HuH-7 (cell line): ENCODE measurements around the gene LIF.

Experiments used
- DNase-seq: peaks from one replicate; pipeline ENCODE4 v3.0.0; 2011; ENCODE audit warnings: low spot score

LIF gene

DNA sequence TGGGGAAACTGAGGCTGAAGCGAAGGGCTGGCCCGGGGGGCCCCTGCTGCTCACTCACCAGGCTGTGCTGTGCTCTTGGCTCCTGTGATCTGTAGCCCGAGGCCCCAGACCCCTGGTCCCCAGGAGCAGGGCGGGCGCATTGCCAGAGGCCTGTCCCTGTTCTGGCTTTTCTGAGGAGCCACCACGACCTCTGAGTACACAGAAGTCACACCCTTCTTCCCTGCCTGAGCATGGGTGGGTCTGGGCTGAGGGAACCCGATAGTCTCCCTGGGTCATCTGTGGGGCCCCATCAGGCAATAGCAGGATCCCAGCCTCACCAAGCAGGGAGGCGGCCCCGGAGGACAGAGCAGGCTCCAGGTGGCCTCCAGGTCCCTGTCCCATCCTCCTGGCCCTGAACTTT is 37.6 kb upstream of the LIF start:
- no peak for DNase-seq

DNA sequence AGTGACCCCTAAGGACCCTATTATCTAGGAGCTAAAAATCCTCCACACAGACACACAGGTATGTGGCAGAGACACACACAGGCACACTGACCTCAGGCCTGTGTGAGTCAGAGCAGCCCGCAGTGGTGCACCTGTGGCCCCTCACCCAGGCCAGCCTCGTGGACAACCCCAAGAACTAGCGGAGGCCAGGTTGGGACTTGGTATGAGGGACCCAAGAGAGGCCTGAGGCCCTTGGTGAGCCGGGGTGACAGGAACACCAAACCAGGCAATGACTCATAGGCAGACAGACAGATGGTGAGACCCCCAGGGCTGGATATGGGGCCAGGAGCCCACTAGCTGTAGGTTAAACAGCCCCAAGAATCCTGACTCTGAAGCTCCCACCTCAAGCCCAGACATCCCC is 36.8 kb upstream of the LIF start:
- DNase-seq, result no peak

DNA sequence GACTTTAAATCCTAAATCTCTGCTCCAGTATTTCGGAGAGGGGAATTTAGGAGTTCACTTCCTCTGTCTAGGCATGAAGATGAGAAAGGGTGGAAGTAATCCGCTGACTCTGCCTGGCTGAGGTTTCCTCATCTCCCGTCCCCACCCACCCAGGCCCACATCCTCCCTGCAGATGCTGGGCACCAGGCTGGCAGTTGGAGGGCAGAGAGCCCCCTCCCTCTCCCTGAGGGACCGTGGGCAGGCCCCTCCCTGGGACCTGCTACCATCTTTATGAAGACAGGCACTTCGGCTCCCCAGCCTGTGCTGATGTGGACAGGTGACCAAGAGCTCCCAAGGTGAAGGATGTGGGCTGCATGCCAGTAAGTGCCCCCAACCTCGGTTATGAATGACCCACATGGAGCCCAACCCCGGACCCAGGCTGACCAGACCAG is 36.1 kb upstream of the LIF start:
- DNase-seq, result no peak

DNA sequence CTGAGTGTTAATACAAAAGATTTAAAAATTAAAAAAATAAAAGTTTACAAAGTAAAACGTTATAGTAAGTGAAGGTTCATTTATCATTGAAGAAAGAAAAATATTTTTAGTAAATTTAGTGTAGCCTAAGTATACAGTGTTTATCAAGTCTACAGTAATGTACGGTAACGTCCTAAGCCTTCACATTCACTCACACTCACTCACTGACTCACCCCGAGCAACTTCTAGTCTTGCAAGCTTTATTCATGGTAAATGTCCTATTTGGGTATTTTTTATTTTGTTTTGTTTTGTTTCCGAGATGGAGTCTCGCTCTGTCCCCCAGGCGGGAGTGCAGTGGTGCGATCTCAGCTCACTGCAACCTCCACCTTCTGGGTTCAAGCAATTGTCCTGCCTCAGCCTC is 33.9 kb upstream of the LIF start:
- no peak for DNase-seq

DNA sequence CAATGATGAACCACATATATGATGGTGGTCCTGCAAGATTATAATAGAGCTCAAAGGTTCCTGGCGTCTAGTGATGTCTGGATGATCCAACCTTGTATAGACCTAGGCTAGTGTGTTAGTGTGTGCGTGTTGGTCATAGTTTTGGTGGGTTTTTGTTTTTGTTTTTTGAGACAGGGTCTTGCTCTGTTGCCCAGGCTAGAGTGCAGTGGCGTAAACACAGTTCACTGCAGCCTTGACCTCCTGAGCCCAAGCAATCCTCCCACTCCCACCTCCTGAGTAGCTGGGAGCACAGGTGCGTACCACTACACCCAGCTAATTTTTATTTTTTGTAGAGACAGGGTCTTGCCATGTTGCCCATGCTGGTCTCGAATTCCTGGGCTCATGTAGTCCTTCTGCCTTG is 33.4 kb upstream of the LIF start:
- DNase-seq, result no peak

DNA sequence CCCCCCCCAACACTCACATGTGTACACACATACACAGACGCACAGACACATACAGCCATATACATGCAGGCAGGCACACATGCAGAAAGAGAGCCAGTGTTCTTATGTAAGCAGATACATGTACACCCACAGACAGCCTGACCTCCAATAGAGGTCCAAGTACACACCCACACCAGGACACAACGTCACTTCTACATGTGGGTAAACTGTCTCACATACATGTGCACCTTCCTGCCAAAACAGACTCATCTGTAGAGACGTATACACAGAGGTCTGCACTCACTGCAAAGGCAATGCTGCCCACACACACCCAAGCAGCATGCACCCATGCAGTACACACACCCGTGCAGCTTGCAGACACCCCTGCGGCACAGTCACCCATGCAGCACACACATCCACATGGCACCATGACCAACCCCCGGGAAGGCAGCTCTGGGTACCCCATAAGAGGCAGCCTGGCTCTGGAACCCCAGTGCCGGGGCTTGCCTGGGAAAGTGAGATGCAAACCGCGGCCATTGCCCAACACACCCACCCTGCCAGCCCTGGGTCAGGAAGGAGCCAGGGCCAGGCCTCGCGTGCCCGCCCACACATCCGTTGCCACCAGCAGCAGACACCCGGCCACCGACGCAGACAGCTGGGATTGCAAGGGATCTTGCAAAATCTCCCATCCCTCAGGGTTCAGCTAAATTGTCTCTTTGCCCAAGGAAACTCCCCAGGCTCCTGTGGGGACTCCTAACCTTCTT is 32.7 kb upstream of the LIF start:
- DNase-seq, result no peak

DNA sequence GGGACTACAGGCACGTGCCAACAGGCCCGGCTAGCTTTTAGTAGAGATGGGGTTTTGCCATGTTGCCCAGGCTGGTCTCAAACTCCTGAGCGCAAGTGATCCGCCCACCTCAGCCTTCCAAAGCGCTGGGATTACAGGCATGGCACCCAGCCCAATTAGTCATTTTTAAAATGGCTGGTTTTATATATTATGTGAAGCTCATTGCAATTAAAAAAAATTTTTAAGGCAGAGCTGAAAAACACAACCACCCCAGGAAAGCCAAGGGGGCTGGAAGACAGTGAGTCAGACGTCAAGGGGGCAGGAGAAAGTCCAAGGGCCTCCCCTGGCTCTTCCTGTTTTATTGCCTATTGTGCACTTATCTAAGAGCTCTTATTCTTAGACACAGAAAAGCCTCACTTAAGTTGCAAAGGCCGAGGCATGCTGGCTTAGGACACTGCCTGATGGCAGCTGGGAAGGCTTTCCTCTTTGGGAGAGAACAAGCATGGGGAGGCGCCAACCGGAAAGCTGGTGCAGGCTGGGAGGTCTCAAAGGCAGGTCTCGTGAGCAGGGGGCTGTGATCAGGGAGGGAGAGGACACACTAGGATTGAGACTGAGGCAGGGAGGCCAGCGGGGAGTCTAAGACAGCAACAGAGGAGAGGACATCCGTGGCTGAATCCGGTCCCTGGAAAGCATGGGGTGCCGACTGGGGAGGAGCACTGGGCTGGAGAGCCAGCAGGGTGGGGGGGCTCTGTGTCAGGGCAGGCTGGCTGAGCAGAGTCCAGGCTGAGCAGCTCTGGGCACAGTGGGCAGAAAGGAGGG is 31.2 kb upstream of the LIF start:
- no peak for DNase-seq

DNA sequence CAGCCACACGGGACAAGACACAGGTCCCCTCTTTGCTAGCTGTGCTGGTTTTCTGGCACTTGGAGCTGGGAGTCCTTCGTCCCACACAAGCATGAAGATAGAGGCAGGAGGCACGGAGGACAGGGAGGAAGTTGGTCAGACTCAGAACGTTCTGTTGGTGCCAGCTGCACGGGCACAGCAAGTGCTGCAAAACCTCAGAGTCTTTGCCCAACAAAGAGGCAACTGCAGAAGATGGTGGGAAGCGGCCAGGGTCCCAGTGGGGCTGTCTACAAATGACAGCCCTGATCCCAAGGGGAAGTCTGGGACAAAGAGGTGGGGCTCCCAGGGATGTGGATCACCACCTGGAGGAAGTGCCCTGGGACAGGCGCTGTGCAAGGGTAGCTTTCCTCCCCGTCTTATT is 29.5 kb upstream of the LIF start:
- no peak for DNase-seq

DNA sequence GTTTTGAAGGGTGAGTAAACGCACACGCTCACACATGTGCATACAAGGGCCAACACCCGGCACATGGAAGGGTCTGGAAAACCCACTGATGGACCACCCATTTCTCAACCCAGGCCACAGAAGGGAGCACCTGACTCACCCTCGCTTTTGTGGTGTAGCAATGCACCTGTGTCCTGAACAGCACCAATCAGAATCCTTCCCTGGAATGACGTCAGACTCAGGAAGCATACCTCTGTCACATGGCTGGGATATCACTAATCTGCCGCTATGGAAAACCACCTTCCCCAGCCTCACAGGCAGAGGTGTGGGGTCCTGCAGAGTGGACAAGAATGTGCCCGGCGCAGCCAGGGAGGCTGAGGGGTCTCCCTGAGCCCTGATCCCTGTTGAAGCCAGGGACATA is 29.1 kb upstream of the LIF start:
- DNase-seq, result no peak

DNA sequence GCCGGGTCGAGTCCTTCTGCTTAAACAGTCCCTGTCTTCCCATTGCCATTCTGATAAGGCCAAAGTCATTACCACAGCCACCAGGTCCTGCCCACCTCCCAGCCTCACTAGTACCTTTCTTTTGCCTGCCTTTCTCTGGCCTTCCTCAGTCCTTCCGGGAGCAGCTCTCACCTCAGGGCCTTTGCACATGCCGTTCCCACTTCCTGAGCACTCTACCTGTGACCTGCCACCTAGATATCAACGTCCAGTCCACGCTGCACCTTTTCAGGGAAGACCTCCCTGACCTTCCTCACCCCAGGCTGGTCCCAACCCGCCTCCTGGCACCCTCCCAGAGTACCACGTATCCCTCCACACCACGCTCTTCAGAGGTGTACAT is 27.9 kb upstream of the LIF start:
- DNase-seq, result no peak

DNA sequence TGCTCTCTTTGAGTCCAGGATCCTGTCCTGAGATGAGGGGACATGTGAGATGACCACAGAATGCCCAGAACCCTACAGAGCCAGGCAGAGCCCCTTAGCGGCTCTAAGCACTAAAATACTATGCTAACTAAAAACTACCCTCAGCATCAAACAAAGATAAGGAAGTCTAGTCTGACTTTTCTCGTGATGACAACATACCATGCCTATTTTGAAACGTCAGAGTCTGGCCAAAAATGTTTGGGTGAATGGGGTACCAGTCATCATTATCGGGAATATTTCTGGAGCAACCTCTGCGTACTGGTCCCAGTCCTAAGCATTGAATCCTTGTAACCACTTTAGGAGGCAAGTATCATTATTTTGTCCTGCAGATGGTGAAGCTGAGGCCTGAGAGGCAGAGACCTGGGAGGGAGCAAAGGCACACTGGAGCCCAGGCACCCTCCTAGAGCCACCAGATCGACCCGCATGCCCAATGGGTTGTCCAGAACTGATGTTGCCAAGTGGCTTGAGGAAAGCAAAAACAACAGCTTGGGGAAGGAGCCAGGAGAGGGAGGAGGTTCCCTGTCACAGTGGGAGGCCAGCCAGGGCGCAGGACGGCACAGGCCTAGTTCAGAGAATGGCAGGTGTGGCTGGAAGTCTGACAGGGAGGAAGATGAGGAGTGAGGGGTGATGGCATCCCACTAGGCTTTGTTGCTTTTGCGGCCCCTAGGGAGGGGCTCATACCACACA is 27.3 kb upstream of the LIF start:
- DNase-seq, result no peak

DNA sequence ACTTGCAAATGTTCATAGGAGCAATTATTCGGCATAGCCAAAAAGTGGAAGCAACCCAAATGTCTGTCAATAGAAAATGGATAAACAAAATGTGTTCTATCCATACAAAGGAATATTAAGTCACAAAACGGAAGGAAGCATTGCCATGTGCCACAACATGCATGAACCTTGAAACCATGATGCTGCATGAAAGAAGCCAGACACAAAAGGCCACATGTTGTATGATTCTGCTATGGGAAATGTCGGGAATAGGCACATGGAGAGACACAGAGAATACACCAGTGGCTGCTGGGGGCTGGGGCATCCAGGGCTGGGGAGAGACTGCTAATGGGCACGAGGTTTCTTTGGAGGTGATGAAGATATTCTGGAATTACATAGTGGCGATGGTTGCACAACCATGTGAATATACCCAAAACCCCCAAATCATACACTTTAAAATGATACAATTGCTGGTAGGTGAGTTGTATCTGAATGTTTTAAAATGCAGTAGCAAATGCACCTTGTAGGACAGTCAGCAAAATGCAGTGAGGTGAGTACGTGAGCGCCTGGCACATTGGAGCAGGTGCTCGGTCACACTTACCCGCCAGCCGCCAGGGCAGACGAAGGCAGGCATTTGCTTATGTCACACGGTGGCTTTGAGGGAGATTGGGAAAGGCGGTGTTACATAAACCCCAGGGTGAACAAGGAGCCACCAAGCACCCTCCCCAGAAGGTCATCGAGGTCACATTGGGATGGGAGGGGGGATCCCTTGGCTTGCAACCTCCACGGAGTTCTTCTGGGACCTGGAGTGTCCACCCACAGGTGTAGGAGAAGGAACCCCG is 26.4 kb upstream of the LIF start:
- DNase-seq, result no peak

DNA sequence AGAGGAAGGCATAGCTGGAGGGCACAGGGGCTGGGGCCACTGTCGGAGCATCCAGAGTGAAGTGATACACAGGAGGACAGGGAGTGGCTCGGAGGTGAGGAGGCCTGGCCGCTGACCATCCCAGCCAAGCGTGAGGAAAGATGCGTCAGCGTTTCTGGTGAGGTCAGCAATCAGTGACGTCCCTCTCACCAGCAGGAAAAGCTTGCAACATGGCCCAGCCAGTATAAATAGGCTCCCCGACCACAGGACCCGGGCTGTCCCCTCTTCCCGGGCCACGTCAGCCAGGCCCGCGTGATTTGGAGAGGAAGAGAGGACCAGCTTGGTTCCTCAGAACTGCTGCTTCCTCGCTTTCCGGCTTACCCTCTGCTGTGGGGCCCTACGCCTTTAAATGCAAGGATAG is 24.3 kb upstream of the LIF start:
- DNase-seq, result no peak

DNA sequence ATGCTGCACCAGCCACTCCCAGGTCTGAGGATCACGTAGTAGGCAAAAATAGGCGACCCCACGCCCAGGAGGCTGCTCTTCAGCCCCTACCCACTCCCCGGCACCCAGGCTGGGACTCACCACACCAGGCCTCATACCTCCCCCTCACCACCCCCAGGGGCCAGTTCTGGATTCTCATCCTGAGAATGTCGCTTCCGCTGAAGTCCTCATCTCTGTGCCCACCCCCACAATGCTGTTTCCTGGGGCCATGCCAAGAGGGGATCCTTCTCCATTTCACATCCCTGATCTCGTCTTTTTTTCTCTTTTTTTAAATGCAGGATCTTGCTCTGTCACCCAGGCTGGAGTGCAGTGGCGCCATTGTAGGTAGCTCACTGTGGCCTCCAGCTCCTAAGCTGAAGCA is 21.8 kb upstream of the LIF start:
- no peak for DNase-seq

DNA sequence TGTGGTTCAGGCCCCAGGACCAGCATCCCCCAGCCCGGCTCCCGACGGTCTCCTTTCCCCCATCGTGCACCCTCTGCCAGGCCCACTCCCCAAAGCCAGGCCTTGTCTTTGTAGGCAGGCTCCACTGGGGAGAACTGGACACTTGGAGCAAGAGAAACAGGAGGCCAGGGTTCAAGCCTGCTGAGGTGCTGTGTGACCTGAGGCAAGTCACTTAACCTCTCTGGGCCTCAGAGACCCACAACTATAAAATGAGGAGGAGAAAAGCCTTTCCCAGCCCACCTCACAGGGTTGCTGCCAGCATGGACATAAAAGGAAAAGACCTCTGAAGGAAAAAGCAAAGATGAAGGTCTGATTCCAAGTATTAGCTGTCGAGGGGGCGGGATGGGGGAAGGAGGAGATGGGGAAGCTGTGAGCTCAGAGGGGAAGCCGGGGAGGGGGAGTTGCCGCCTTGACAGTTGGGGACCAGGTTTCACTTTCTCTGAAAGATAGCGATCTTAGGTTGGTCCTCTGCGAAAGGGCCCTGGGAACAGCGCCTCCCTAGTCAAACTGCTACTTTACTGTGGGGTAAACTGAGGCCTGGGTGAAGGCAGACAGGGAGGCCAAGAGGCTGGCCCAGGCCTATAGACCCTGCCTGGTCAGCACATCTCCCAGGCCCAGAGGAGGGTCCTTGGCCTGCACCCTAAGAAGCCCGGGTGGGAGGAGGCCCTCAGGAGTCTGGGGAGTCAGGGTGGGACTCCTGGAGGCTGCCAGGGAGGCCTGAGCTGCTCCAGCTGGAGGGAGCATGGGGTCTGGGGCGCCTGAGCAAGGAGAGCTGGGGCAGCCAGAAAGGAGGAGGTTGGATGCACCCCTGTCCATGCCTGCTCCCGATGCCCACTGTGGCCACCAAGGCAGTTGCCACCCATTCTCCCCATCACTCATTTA is 21.1 kb upstream of the LIF start:
- no peak for DNase-seq

DNA sequence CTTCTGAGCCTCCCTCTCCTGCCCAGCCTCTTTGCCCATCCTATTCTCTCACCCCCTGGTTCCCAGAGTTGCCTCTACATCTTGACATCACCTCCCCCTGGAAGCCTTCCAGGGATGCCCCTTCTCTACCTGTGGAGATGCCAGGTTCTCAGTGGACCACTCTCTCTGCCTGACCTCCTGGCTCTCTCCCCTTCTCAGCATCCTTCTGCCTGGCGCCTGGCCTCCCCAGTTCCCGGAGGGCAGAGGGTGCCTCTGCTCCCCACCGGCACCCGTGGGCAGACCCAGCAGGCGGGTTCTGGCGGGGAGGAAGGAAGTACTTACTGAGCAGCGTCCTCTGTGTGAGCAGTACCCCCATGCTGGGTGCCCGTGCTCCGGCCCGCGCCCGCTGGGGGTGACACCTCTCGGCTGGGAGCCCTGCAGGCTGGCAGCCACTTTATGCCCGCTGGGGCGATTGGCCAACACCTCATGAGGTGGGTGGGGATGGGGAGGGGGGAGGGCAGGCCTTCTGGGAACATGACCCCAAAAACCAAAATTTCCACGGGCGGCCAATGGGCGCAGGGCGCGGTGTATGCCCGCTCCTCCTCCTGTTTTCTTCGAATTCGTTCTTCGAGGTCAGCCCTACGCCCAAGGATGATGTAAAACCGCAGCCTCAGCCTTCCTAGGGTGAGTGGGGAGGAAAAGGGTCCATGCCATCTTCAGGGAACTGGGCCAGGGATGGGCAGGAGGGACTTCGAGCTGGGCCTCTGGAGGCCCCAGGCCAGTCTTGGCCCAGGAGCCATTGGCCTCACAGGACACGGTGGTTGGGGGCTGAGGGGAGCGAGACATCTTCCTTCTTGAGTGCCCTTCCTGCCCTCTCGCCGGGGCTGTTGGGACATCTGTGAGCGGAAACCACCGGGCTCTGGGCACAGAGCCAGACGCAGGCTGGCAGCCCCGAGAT is 20.2 kb upstream of the LIF start, which contains the start of gene OSM:
Gene OSM (minus strand): TSS at position 407 of the 937 bp plus-strand sequence. CDS start 52 bp downstream, at position 355.
- no peak for DNase-seq

DNA sequence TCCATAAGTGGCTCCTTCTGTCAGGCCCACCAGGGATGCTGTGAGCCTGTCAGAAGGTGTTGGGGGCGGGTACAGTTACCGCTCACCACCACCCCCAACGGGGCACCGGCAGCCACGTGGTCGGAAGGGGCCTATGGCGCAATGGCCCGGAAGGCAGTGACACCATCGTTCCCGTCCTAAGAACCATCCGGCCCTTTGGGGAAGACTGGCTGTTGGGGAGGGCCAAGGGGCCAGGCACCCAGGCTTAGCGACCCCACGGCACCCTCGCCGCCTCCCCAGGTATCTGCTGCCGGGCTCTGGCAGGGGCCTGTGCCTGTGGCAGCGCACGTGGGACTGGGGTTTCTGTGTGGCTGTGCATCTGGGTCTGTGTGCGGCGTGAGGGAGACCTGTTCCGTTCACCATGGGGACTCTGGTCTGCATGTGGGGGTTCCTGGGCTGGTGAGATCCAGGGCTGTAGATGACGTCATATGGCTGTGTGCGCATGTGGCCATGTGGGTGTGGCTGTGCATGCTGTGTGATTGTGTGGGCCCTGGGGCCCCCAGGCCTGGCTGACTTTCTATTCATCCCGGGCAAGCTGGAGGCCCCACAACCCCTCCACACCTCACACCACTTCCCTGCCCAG is 19.4 kb upstream of the LIF start:
- DNase-seq, result no peak

DNA sequence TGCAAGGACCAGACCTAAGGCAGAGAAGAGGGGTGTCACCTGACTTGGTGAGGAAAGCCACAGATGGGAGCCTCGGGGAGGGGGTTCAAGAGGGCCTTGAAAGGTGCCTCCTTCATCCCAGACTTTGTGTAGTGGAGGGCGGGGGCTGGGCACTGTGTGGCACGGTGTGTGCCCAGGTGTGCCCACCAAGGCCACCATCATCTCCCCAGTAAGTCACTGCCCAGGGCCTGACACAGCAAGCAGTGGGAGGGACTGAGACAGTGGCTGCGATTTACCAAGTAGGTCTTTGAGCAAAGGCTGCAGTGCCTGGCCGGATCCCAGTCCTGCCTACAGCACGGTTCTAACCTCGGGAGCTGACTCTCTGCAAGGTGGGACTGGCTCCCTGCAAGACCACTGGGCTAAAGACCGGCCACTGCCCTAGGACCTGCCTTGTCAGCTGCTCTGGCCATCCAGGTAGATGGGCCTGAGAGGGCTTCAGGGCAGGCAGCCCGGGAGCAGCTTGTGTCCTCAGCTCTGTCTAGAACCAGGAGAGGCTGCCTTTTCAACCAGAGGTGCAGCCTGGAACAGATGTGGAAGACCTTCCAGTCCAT is 18.7 kb upstream of the LIF start:
- no peak for DNase-seq

DNA sequence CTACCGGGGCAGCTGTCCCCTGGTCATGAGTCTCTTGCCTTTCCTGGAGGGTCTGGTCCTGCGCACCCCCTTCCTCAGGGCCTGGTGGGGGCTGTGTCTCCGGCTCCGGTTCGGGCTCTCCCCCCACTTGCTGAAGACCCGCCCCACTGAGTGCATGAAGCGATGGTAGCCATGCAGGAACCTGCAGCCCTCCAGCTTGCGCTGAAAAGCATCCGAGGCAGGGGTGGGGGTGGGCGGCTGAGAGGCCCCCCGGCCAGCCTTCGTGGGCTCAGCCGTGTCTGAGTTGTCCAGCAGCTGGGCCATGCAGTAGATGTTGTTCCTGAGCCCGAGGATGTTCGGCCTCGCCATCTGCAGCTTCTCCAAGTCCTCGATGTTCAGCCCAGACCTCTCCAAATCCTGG is 17.3 kb upstream of the LIF start:
- no peak for DNase-seq
